ENCODE data around the gene SRPRA. TPM values are rescaled to one million over a fixed set of nuclear protein-coding genes. Genes with fewer than 3 reads are reported as not detected.
"Not testable (repeated sequence)": the region's sequence is repeated elsewhere in the genome, so short reads cannot be mapped to it uniquely, and the experiment has no call there.

The SRPRA gene
- total and polyA plus RNA-seq, 10 of the 15 experiments (the other 5 are each of a cell fraction or from before 2014, with no cell fraction given): 29.6 to 131 (median 92.8) TPM

DNA sequence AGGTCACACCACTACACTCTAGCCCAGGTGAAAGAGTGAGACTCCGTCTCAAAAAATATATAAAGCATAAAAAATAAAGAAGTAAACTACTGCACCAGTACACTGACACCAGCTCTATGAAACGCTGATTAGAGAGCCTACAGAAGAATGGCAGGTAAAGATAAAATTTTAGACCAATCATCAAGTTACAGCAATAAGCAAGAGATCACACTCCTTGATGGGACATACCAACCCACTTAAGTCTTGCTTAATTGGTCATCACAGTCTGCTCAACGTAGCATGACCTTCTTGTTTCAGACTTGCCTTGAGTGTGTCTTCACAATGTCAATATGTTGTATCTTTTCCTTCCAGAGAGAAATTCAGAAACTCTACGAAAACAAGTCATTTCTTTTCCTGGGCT lies 12.5 kb downstream of the SRPRA start:
- DNase-seq (ENCODE audit: low read depth, low spot score): no peak
- no peak for ATAC-seq
- intact Hi-C loops (cut with micrococcal nuclease; ENCODE audit: unreplicated experiment) (loop anchor here (5.0 kb wide), 1 partner anchor 339 kb away; no protein-coding TSS in a partner anchor), in situ Hi-C loops (cut with MboI) (no loop called here)
- RAD21 ChIA-PET (ENCODE audit: unreplicated experiment): no interaction called here
- Histone ChIP-seq H3K79me2 (ENCODE audit: control insufficient read depth, insufficient read depth, low read length) (no peaks in the 10 kb centered on the region), H3K27ac (ENCODE audit: control insufficient read depth, insufficient read depth) (no peak overlapping the region), H4K20me1 (ENCODE audit: control insufficient read depth, insufficient read depth) (no peaks in the 10 kb centered on the region), H3K9ac (ENCODE audit: control insufficient read depth, insufficient read depth, low read length) (no peak overlapping the region), H3K27me3 (replicated peaks in 1 of 2; ENCODE audit: control insufficient read depth in 2 of 2, insufficient read depth in 2 of 2, low read length in 1 of 2) (no peaks in the 10 kb centered on the region), H3K36me3 (ENCODE audit: control insufficient read depth in 2 of 2, insufficient read depth in 2 of 2, low read length in 1 of 2) (peaks cover 2 to 8% of the 10 kb centered on the region in 2 experiments; a peak in 3 of 4 replicates), H3K9me3 (replicated peaks; ENCODE audit: control insufficient read depth, insufficient read depth, low read length) (no peaks in the 10 kb centered on the region), H3K4me3 (no peak overlapping the region), H2AFZ (ENCODE audit: control insufficient read depth, low read depth, low read length) (no peak overlapping the region), H3K4me1 (ENCODE audit: control insufficient read depth, insufficient read depth, low read length) (no peaks in the 10 kb centered on the region), H3K4me2 (ENCODE audit: control insufficient read depth, insufficient read depth) (no peak overlapping the region)
- no TSS peak for BruUV-seq (replicated peaks)
- 95% methylated on average over 4 of the region's 4 CpGs for WGBS (ENCODE audit: insufficient coverage, insufficient replicate concordance, low lambda C conversion rate, missing lambda C conversion rate)
- TF ChIP-seq MYC (IDR thresholded peaks at IDR 0.05; ENCODE audit: insufficient read depth, insufficient read length, insufficient replicate concordance, low read length, severe bottlenecking) (no peak), YY1 (IDR thresholded peaks at IDR 0.05; ENCODE audit: low read depth, low read length) (no peak)
- TF ChIP-seq, protein P1, sequence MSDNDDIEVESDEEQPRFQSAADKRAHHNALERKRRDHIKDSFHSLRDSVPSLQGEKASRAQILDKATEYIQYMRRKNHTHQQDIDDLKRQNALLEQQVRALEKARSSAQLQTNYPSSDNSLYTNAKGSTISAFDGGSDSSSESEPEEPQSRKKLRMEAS (IDR thresholded peaks at IDR 0.05; ENCODE audit: low read depth, low read length): no peak
- CTCF ChIA-PET: no interaction called here
- POLR2A ChIA-PET: no interaction called here
- SMC1A ChIA-PET (ENCODE audit: uncharacterized antibody, unreplicated experiment): no interaction called here
- no peak for FAIRE-seq

DNA sequence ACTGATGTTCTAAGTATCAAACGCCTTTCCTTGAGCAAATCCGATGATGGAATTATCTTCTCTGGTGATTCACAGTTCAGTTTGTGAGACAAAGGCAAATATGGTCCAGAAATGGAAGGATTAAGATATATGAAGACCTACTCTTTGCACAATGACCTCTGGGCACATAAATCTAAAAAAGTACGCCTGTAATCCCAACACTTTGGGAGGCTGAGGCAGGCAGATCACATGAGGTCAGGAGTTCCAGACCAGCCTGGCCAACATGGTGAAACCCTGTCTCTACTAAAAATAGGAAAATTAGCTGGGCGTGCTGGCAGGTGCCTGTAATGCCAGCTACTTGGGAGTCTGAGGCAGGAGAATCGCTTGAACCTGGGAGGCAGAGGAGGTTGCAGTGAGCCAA lies 13.2 kb downstream of the SRPRA start:
- CTCF ChIA-PET: not testable (repeated sequence)

More for the DNA sequence above, 13.2 kb downstream of the SRPRA start:
- H3K4me3 ChIP-seq; in situ Hi-C loops (cut with MboI); FAIRE-seq; BruUV-seq (replicated peaks); RAD21 ChIA-PET (ENCODE audit: unreplicated experiment); H4K20me1 ChIP-seq (ENCODE audit: control insufficient read depth, insufficient read depth); H3K27me3 ChIP-seq (replicated peaks in 1 of 2; ENCODE audit: control insufficient read depth in 2 of 2, insufficient read depth in 2 of 2, low read length in 1 of 2); ATAC-seq; DNase-seq (ENCODE audit: low read depth, low spot score); H3K36me3 ChIP-seq (ENCODE audit: control insufficient read depth in 2 of 2, insufficient read depth in 2 of 2, low read length in 1 of 2); H2AFZ ChIP-seq (ENCODE audit: control insufficient read depth, low read depth, low read length); H3K27ac ChIP-seq (ENCODE audit: control insufficient read depth, insufficient read depth); H3K9ac ChIP-seq (ENCODE audit: control insufficient read depth, insufficient read depth, low read length); H3K4me1 ChIP-seq (ENCODE audit: control insufficient read depth, insufficient read depth, low read length); H3K4me2 ChIP-seq (ENCODE audit: control insufficient read depth, insufficient read depth); H3K9me3 ChIP-seq (replicated peaks; ENCODE audit: control insufficient read depth, insufficient read depth, low read length); POLR2A ChIA-PET; H3K79me2 ChIP-seq (ENCODE audit: control insufficient read depth, insufficient read depth, low read length): not testable (repeated sequence)
- SMC1A ChIA-PET (ENCODE audit: uncharacterized antibody, unreplicated experiment): interaction anchor here (0.7 to 1.1 kb wide), 2 partner anchors 14 to 366 kb away, joined by 3 read pairs; partner anchors contain the start of gene FOXRED1
- WGBS (ENCODE audit: insufficient coverage, insufficient replicate concordance, low lambda C conversion rate, missing lambda C conversion rate): 79% methylated on average over 5 of the region's 5 CpGs
- intact Hi-C loops (cut with micrococcal nuclease; ENCODE audit: unreplicated experiment): loop anchor here (5.0 kb wide), 1 partner anchor 338 kb away; no protein-coding TSS in a partner anchor

All from GM12878 (cell line).